CD14-positive monocyte (primary cell): Measurements from ENCODE around the gene CFAP70. TPM values are rescaled to one million over a fixed set of nuclear protein-coding genes. Genes with fewer than 3 reads are reported as not detected.

ENCODE experiments used
- DNase-seq, 3 donors: peaks; one replicate each; pipeline ENCODE4 v3.0.0-alpha.2; 2011 to 2022
- H2AFZ ChIP-seq: 2 replicates; pipeline ENCODE4 v1.6.0; 2012; ENCODE audit warnings: mild to moderate bottlenecking, low read depth, low read length, inconsistent platforms; ENCODE audit not compliant: insufficient read depth, poor library complexity, severe bottlenecking
- H3K27ac ChIP-seq, 2 donors: 1 replicate in 1 of 2; 2 replicates in 1 of 2; pipeline ENCODE4 v1.5.1; 2012 to 2013; ENCODE audit warnings: low read length in 2 of 2, control low read depth in 1 of 2, inconsistent platforms in 1 of 2, low read depth in 1 of 2, mild to moderate bottlenecking in 1 of 2
- H3K27me3 ChIP-seq, 2 donors: one replicate each; pipeline versions ENCODE4 v1.6.0 to v1.6.1; 2011 to 2013; ENCODE audit warnings: low read length in 2 of 2; ENCODE audit not compliant: control insufficient read depth in 2 of 2, insufficient read depth in 2 of 2
- H3K36me3 ChIP-seq, 2 donors: replicated peaks in 1 of 2; 1 replicate in 1 of 2; 2 replicates in 1 of 2; pipeline versions ENCODE4 v1.5.1 to v1.6.1; 2012 to 2013; ENCODE audit warnings: low read length in 2 of 2, control low read depth in 1 of 2, inconsistent platforms in 1 of 2, mild to moderate bottlenecking in 1 of 2; ENCODE audit not compliant: insufficient read depth in 2 of 2, control insufficient read depth in 1 of 2
- H3K4me1 ChIP-seq, 2 donors: 1 replicate in 1 of 2; 2 replicates in 1 of 2; pipeline versions ENCODE4 v1.5.1 to v1.6.1; 2012 to 2013; ENCODE audit warnings: low read length in 2 of 2, control low read depth in 1 of 2, inconsistent platforms in 1 of 2, mild to moderate bottlenecking in 1 of 2, moderate library complexity in 1 of 2; ENCODE audit not compliant: insufficient read depth in 2 of 2, control insufficient read depth in 1 of 2
- H3K4me2 ChIP-seq: replicated peaks from 2 replicates; pipeline ENCODE3; 2012; ENCODE audit warnings: low read length, moderate library complexity, mild to moderate bottlenecking; ENCODE audit not compliant: poor library complexity, severe bottlenecking; ENCODE audit errors: extremely low read depth
- H3K4me3 ChIP-seq, 3 experiments: fragments of 200-600 bp in 1 of 3; sonication (generic) in 1 of 3; replicated peaks in 1 of 3; 1 replicate in 2 of 3; 2 replicates in 1 of 3; pipeline ENCODE4 v1.5.1; 2011 to 2013; ENCODE audit warnings: low read length in 3 of 3, mild to moderate bottlenecking in 3 of 3, control low read depth in 2 of 3, low read depth in 2 of 3, inconsistent platforms in 1 of 3, moderate library complexity in 1 of 3
- H3K79me2 ChIP-seq: 2 replicates; pipeline ENCODE4 v1.6.0; 2012; ENCODE audit warnings: mild to moderate bottlenecking, control low read depth, inconsistent platforms, low read length, moderate library complexity; ENCODE audit not compliant: insufficient read depth
- H3K9ac ChIP-seq: 2 replicates; pipeline ENCODE4 v1.6.0; 2017; ENCODE audit warnings: low read length, mild to moderate bottlenecking; ENCODE audit not compliant: insufficient read depth, poor library complexity, severe bottlenecking
- H3K9me3 ChIP-seq, 2 donors: replicated peaks in 1 of 2; 1 replicate in 1 of 2; 2 replicates in 1 of 2; pipeline versions ENCODE4 v1.5.1 to v1.6.1; 2012 to 2013; ENCODE audit warnings: low read length in 2 of 2, control low read depth in 1 of 2; ENCODE audit not compliant: control insufficient read depth in 1 of 2, insufficient read depth in 1 of 2
- H4K20me1 ChIP-seq: 2 replicates; pipeline ENCODE4 v1.6.0; 2012; ENCODE audit warnings: mild to moderate bottlenecking, low read length, control low read depth, moderate library complexity; ENCODE audit not compliant: insufficient read depth
- H3K27ac Mint-ChIP-seq, 7 donors: one replicate each; pipeline ENCODE4 v1.8.0; 2020; ENCODE audit warnings: mild to moderate bottlenecking in 7 of 7, mixed read lengths in 7 of 7, moderate library complexity in 6 of 7, inconsistent platforms in 2 of 7
- H3K27me3 Mint-ChIP-seq, 3 donors: one replicate each; pipeline ENCODE4 v1.8.0; 2021 to 2022; ENCODE audit warnings: low read depth in 3 of 3, mild to moderate bottlenecking in 3 of 3, mixed read lengths in 3 of 3, moderate library complexity in 3 of 3, inconsistent platforms in 1 of 3
- H3K36me3 Mint-ChIP-seq, 2 donors: one replicate each; pipeline ENCODE4 v1.8.0; 2020; ENCODE audit warnings: mixed read lengths in 2 of 2, inconsistent platforms in 1 of 2, mild to moderate bottlenecking in 1 of 2
- H3K4me1 Mint-ChIP-seq: one replicate; pipeline ENCODE4 v1.8.0; 2020; ENCODE audit warnings: mild to moderate bottlenecking, mixed read lengths
- H3K4me3 Mint-ChIP-seq, 2 donors: one replicate each; pipeline ENCODE4 v1.8.0; 2020; ENCODE audit warnings: mild to moderate bottlenecking in 2 of 2, mixed read lengths in 2 of 2, moderate library complexity in 1 of 2
- H3K9me3 Mint-ChIP-seq, 7 donors: one replicate each; pipeline ENCODE4 v1.8.0; 2020 to 2022; ENCODE audit warnings: mixed read lengths in 7 of 7, mild to moderate bottlenecking in 6 of 7, moderate library complexity in 6 of 7, inconsistent platforms in 2 of 7
- CTCF ChIP-seq: fragments of 200-600 bp; IDR thresholded peaks from one replicate; pipeline ENCODE4 v1.8.0; 2022; ENCODE audit warnings: antibody characterized with exemption, mild to moderate bottlenecking
- WGBS: methylation state at CpG from one replicate; pipeline ENCODE4 v1.1.5; 2013; ENCODE audit warnings: missing lambda C conversion rate; ENCODE audit not compliant: insufficient coverage; 5-methylcytosine and 5-hydroxymethylcytosine counted together
- intact Hi-C, 2 donors: fragments of 100-400 bp; cut with micrococcal nuclease; formaldehyde crosslinking; loops; one replicate each; pipeline versions ENCODE4 v1.15.0 to v1.15.1; 2023
- polyA plus RNA-seq, 3 donors: library from polyadenylated mRNA; depleted of rRNA in 1 of 3; unstranded in 2 of 3; stranded (reverse) in 1 of 3; fragments of 300-500 nt in 2 of 3; fragments of >200 nt in 1 of 3; fragmentation: Illumina TruSeq in 2 of 3; gene quantifications; 1 replicate in 2 of 3; 2 replicates in 1 of 3; pipeline ENCODE4 v1.2.3, GENCODE V29; 2012 to 2021

CFAP70 gene
- polyA plus RNA-seq, 3 donors = 0.13 to 1.1 TPM; not detected in 1

DNA sequence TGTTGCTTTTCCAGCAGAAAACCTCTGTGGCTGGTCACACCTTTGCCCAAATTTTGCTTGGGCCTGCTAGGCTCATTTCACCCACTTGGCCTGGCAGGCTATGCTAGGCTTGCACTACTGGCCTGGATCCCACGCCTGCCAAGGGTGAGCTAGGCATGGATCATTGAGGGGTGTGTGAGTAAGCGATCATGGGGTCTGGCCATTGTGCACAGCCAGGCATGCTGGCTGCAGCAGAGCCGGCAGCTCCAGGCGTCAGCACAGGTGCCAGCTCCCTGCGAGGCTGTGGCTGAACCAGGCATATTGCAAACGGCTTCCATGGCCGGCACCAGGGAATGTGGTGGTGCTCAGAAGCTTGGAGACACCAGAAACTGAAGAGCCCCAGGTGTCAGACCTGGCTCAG lies 19.2 kb downstream of the CFAP70 start:
- no peak overlapping the region for H3K9ac ChIP-seq
- H3K36me3 Mint-ChIP-seq = peaks cover 0 to 2% of the 10 kb centered on the region in 2 donors
- no peaks in the 10 kb centered on the region for H3K36me3 ChIP-seq
- H3K4me1 Mint-ChIP-seq = no peaks in the 10 kb centered on the region
- no peak overlapping the region for H2AFZ ChIP-seq
- peaks cover 3 to 12% (median 9%) of the 10 kb centered on the region in 7 donors for H3K9me3 Mint-ChIP-seq
- H3K27ac ChIP-seq = no peak overlapping the region
- H3K27ac Mint-ChIP-seq = no peak overlapping the region
- no peaks in the 10 kb centered on the region for H3K4me1 ChIP-seq
- no peak for TF ChIP-seq CTCF
- no peak overlapping the region for H3K4me3 ChIP-seq
- no peak overlapping the region for H3K4me3 Mint-ChIP-seq
- no peak overlapping the region for H3K4me2 ChIP-seq
- H4K20me1 ChIP-seq = no peaks in the 10 kb centered on the region
- no peaks in the 10 kb centered on the region for H3K79me2 ChIP-seq
- DNase-seq = no peak
- intact Hi-C loops = no loop called here
- no peaks in the 10 kb centered on the region for H3K27me3 ChIP-seq
- 96% methylated on average over 7 of the region's 7 CpGs for WGBS
- peaks cover 0 to 16% of the 10 kb centered on the region in 2 donors for H3K9me3 ChIP-seq
- H3K27me3 Mint-ChIP-seq = peaks cover 0 to 3% (median 1%) of the 10 kb centered on the region in 3 donors

DNA sequence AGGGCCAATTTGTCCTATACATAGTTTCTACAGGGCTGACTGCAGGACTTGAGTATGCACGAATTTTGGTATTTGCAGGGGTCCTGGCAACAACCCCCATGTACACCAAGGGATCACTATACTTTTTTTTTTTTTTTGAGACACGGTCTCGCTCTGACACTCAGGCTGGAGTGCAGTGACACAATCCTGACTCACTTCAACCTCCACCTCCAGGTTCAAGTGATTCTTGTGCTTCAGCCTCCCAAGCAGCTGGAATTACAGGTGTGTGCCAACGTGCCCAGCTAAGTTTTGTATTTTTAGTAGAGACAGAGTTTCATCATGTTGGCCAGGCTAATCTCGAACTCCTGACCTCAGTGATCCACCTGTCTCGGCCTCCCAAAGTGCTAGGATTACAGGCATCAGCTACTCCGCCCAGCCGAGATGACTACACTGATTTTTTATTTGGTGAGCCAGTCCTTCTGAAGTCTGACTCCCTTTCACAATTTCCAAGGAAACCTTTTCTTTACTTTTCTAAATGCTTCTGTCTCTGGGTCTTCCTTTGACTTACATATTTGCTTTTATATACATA lies 19.8 kb downstream of the CFAP70 start:
- Histone ChIP-seq H3K4me2 (no peak overlapping the region), H3K79me2 (no peaks in the 10 kb centered on the region), H3K4me1 (no peaks in the 10 kb centered on the region), H2AFZ (no peak overlapping the region), H3K9ac (no peak overlapping the region), H3K27me3 (no peaks in the 10 kb centered on the region), H3K4me3 (no peak overlapping the region), H4K20me1 (no peaks in the 10 kb centered on the region), H3K9me3 (peaks cover 0 to 16% of the 10 kb centered on the region in 2 donors), H3K36me3 (no peaks in the 10 kb centered on the region), H3K27ac (no peak overlapping the region)
- intact Hi-C loops = no loop called here
- no peaks in the 10 kb centered on the region for H3K4me1 Mint-ChIP-seq
- H3K9me3 Mint-ChIP-seq = peaks cover 3 to 12% (median 9%) of the 10 kb centered on the region in 7 donors
- no peak for TF ChIP-seq CTCF
- WGBS = 89% methylated on average over 4 of the region's 8 CpGs
- H3K36me3 Mint-ChIP-seq = peaks cover 0 to 2% of the 10 kb centered on the region in 2 donors
- no peak for DNase-seq
- peaks cover 0 to 3% (median 1%) of the 10 kb centered on the region in 3 donors for H3K27me3 Mint-ChIP-seq
- no peak overlapping the region for H3K4me3 Mint-ChIP-seq
- no peak overlapping the region for H3K27ac Mint-ChIP-seq
